OCI-LY7 (cell line): ENCODE data around the gene TMEM204. TPM values are rescaled to one million over a fixed set of nuclear protein-coding genes. Genes with fewer than 3 reads are reported as not detected.

ENCODE experiments used
- BruUV-seq: library from RNA; stranded (reverse); fragments of 400-500 nt; replicated peaks from 2 replicates; lab custom pipeline; 2021; lab: Mats Ljungman, UMichigan
- CTCF ChIA-PET: fragments of 300-600 bp; sonication (Branson Sonifier 250); formaldehyde crosslinking; loops from one replicate; lab custom pipeline; 2022; ENCODE audit warnings: antibody characterized with exemption; ENCODE audit not compliant: unreplicated experiment; lab: Charles Lee
- POLR2A ChIA-PET: fragments of 300-600 bp; sonication (Branson Sonifier 250); formaldehyde crosslinking; loops from one replicate; lab custom pipeline; 2022; ENCODE audit warnings: antibody characterized with exemption; lab: Charles Lee
- DNase-seq: peaks from one replicate; pipeline ENCODE4 v3.0.0-alpha.2; 2015; ENCODE audit warnings: low spot score
- H2AFZ ChIP-seq: fragments of 200-600 bp; sonication (generic), shearing (Covaris generic); 2 replicates; pipeline ENCODE4 v1.6.1; 2014; ENCODE audit warnings: mild to moderate bottlenecking, antibody characterized with exemption, low read length, moderate library complexity
- H3K27ac ChIP-seq: fragments of 200-600 bp; sonication (generic); 2 replicates; pipeline ENCODE4 v1.5.1; 2014; ENCODE audit warnings: mixed run types, low read depth, mild to moderate bottlenecking, moderate library complexity, low read length, inconsistent platforms; ENCODE audit not compliant: poor library complexity, severe bottlenecking
- H3K36me3 ChIP-seq: fragments of 200-600 bp; sonication (generic); 2 replicates; pipeline ENCODE4 v1.6.1; 2014; ENCODE audit warnings: mild to moderate bottlenecking, antibody characterized with exemption, low read length, moderate library complexity, mixed read lengths; ENCODE audit not compliant: insufficient read depth
- H3K4me1 ChIP-seq: fragments of 200-600 bp; sonication (generic); 2 replicates; pipeline ENCODE4 v1.5.1; 2014; ENCODE audit warnings: mild to moderate bottlenecking, low read length; ENCODE audit not compliant: insufficient read depth, poor library complexity, severe bottlenecking
- H3K4me2 ChIP-seq: fragments of 200-600 bp; sonication (generic); 2 replicates; pipeline ENCODE4 v1.6.1; 2014; ENCODE audit warnings: mild to moderate bottlenecking, low read length
- H3K4me3 ChIP-seq: fragments of 200-600 bp; sonication (generic); 2 replicates; pipeline ENCODE4 v1.5.1; 2014; ENCODE audit warnings: mild to moderate bottlenecking, low read depth, low read length; ENCODE audit not compliant: poor library complexity, severe bottlenecking
- H3K79me2 ChIP-seq: fragments of 200-600 bp; sonication (generic); 2 replicates; pipeline ENCODE4 v1.6.1; 2016; ENCODE audit warnings: low read depth, mild to moderate bottlenecking, low read length, moderate library complexity, mixed read lengths; ENCODE audit not compliant: insufficient read depth
- H3K9me2 ChIP-seq: fragments of 200-600 bp; sonication (generic); 2 replicates; pipeline ENCODE4 v1.6.1; 2016; ENCODE audit warnings: mild to moderate bottlenecking, low read length, mixed read lengths; ENCODE audit not compliant: insufficient read depth
- H3K9me3 ChIP-seq: fragments of 200-600 bp; sonication (generic); 2 replicates; pipeline ENCODE4 v1.6.1; 2014; ENCODE audit warnings: mild to moderate bottlenecking, mixed run types, low read length, mixed read lengths
- H4K20me1 ChIP-seq: fragments of 200-600 bp; sonication (generic); 2 replicates; pipeline ENCODE4 v1.6.1; 2014; ENCODE audit warnings: mild to moderate bottlenecking, antibody characterized with exemption, low read length, moderate library complexity, mixed read lengths; ENCODE audit not compliant: insufficient read depth
- EZH2phosphoT487 ChIP-seq: fragments of 200-600 bp; sonication (generic); IDR thresholded peaks from 2 replicates; pipeline ENCODE4 v1.6.1; 2018; ENCODE audit warnings: low read depth, borderline replicate concordance, mild to moderate bottlenecking, mixed run types, antibody characterized with exemption, low read length, moderate library complexity, mixed read lengths
- intact Hi-C: fragments of 100-400 bp; cut with micrococcal nuclease; formaldehyde crosslinking; loops from one replicate; pipeline ENCODE4 v1.10.0; 2022; ENCODE audit not compliant: unreplicated experiment
- total RNA-seq, 2 experiments: library from RNA; depleted of rRNA in 1 of 2; stranded (reverse); fragments of >200 nt in 1 of 2; shearing (Covaris generic) in 1 of 2; gene quantifications; 2 replicates each; pipeline ENCODE4 v1.2.3, GENCODE V29; 2014 to 2022
- TF ChIP-seq, protein P1 (sequence below): fragments of 200-600 bp; sonication (generic); conservative IDR thresholded peaks from 2 replicates; pipeline ENCODE4 v1.5.1; 2014; ENCODE audit warnings: mild to moderate bottlenecking, antibody characterized with exemption, low read length, moderate library complexity, mixed read lengths

Gene TMEM204
- total RNA-seq, 2 experiments from 2014 or later = not detected

- H4K20me1 ChIP-seq = no peaks in the 10 kb centered on the region
- POLR2A ChIA-PET = no interaction called here
- no peaks in the 10 kb centered on the region for H3K79me2 ChIP-seq
- CTCF ChIA-PET = no interaction called here
- TF ChIP-seq, protein P1, sequence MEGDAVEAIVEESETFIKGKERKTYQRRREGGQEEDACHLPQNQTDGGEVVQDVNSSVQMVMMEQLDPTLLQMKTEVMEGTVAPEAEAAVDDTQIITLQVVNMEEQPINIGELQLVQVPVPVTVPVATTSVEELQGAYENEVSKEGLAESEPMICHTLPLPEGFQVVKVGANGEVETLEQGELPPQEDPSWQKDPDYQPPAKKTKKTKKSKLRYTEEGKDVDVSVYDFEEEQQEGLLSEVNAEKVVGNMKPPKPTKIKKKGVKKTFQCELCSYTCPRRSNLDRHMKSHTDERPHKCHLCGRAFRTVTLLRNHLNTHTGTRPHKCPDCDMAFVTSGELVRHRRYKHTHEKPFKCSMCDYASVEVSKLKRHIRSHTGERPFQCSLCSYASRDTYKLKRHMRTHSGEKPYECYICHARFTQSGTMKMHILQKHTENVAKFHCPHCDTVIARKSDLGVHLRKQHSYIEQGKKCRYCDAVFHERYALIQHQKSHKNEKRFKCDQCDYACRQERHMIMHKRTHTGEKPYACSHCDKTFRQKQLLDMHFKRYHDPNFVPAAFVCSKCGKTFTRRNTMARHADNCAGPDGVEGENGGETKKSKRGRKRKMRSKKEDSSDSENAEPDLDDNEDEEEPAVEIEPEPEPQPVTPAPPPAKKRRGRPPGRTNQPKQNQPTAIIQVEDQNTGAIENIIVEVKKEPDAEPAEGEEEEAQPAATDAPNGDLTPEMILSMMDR = no peak
- TF ChIP-seq EZH2phosphoT487 = no peak
- no peaks in the 10 kb centered on the region for H3K4me1 ChIP-seq
- intact Hi-C loops = no loop called here
- H3K9me3 ChIP-seq = no peaks in the 10 kb centered on the region
- no peak overlapping the region for H3K4me3 ChIP-seq
- no TSS peak for BruUV-seq
- DNase-seq = no peak
- no peaks in the 10 kb centered on the region for H3K9me2 ChIP-seq
- no peak overlapping the region for H3K4me2 ChIP-seq
- no peaks in the 10 kb centered on the region for H3K36me3 ChIP-seq
- H3K27ac ChIP-seq = no peak overlapping the region
- no peak overlapping the region for H2AFZ ChIP-seq
Observed at GRCh38 chr16:1528921-1529537, 4.4 kb upstream of the TMEM204 start.

- Histone ChIP-seq H4K20me1 (no peaks in the 10 kb centered on the region), H3K4me2 (no peak overlapping the region), H3K4me3 (no peak overlapping the region), H3K4me1 (no peaks in the 10 kb centered on the region), H3K9me2 (no peaks in the 10 kb centered on the region), H3K36me3 (no peaks in the 10 kb centered on the region), H2AFZ (no peak overlapping the region), H3K9me3 (no peaks in the 10 kb centered on the region), H3K27ac (no peak overlapping the region), H3K79me2 (no peaks in the 10 kb centered on the region)
- TF ChIP-seq, protein P1 = no peak
- TF ChIP-seq EZH2phosphoT487 = no peak
- intact Hi-C loops = no loop called here
- no TSS peak for BruUV-seq
- ChIA-PET POLR2A (no interaction called here), CTCF (no interaction called here)
- no peak for DNase-seq
Observed at GRCh38 chr16:1530349-1530882, 3.0 kb upstream of the TMEM204 start.

DNA sequence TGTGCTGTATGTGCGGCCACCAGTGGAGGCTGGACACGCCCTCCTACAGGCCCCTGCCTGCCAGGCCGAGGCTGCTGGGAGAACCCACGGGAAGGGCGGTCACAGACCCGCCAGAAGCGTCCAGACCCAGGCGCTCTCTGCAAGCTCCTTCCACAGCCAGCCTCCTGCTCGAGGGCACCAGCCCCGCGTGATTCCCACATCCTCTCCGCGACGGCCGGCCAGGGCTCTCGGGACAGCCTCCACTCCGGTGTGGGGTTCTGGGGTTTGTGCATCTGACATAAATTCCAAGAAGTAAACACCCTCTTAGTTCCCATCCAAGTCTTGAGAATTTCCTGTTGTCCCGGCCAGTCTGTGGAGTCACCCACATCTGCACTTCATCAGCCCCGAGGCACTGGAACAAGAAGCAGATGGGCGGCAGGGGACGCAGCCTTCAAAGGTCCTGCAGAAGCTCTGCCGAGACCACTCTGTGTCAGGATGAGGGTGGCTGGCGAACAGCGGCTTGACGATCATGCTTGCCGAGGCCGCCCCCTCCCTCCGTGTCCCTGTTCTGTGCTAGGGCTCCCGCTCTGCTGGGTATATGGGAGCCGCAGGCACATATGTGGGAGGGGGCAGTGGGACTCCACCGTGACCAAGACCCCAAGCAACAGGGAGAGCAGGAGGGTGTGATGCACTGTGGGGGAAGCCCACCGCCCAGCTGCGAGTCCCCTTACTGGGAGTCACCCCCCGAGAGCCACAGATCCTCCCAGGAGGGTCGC, 2.4 kb upstream of the TMEM204 start:
- no TSS peak for BruUV-seq
- Histone ChIP-seq H3K4me1 (no peaks in the 10 kb centered on the region), H4K20me1 (no peaks in the 10 kb centered on the region), H3K4me3 (no peak overlapping the region), H3K36me3 (no peaks in the 10 kb centered on the region), H3K9me3 (no peaks in the 10 kb centered on the region), H3K4me2 (no peak overlapping the region), H3K27ac (no peak overlapping the region), H3K79me2 (no peaks in the 10 kb centered on the region), H2AFZ (no peak overlapping the region), H3K9me2 (no peaks in the 10 kb centered on the region)
- no peak for DNase-seq
- ChIA-PET CTCF (no interaction called here), POLR2A (no interaction called here)
- intact Hi-C loops = no loop called here
- TF ChIP-seq, protein P1 = no peak
- no peak for TF ChIP-seq EZH2phosphoT487
